ENCODE data around the gene EVX2.

EVX2 gene

DNA sequence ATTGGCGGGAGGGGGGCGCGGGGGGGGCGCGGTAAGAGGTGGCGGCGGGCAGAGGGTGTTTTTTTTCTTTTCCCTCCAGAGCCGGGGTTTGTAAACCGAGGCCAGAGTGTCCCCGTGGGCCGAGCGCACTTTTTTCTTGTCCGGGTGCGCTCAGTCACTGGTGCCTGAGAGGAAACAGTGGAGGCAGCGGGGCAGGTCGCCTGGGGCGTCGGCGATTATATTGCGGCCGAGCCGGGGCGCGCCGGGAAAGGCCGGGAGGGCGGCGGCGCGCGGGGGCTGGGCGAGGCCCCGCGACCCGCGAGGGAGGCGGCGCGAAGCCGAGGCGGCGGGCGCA is 46.0 kb upstream of the EVX2 start:
- no peak for ATAC-seq (ENCODE audit: insufficient read depth, low read depth)
- no peak overlapping the region for H2AFZ ChIP-seq (ENCODE audit: low read depth, low read length)
- peaks cover 4% of the 10 kb centered on the region; the same call in 1 of the 2 replicates for H3K4me1 ChIP-seq (ENCODE audit: insufficient read depth, low read length)
- H3K9me3 ChIP-seq (ENCODE audit: insufficient read depth, low read length, severe bottlenecking): no peaks in the 10 kb centered on the region
- H3K27ac ChIP-seq (ENCODE audit: low read length): no peak overlapping the region
- H3K4me2 ChIP-seq (ENCODE audit: insufficient read depth, low read length): no peak overlapping the region
- TF ChIP-seq EZH2 (IDR thresholded peaks at IDR 0.05; ENCODE audit: borderline replicate concordance, low read depth, low read length, severe bottlenecking): no peak
- TF ChIP-seq, protein P1, sequence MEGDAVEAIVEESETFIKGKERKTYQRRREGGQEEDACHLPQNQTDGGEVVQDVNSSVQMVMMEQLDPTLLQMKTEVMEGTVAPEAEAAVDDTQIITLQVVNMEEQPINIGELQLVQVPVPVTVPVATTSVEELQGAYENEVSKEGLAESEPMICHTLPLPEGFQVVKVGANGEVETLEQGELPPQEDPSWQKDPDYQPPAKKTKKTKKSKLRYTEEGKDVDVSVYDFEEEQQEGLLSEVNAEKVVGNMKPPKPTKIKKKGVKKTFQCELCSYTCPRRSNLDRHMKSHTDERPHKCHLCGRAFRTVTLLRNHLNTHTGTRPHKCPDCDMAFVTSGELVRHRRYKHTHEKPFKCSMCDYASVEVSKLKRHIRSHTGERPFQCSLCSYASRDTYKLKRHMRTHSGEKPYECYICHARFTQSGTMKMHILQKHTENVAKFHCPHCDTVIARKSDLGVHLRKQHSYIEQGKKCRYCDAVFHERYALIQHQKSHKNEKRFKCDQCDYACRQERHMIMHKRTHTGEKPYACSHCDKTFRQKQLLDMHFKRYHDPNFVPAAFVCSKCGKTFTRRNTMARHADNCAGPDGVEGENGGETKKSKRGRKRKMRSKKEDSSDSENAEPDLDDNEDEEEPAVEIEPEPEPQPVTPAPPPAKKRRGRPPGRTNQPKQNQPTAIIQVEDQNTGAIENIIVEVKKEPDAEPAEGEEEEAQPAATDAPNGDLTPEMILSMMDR (IDR thresholded peaks at IDR 0.05; ENCODE audit: borderline replicate concordance, extremely low read depth, low read length, poor library complexity, severe bottlenecking): no peak
- peaks cover 10% of the 10 kb centered on the region for H3K27me3 ChIP-seq (ENCODE audit: insufficient read depth, low read length, poor library complexity)
- H3K36me3 ChIP-seq (ENCODE audit: insufficient read depth, low read length): no peaks in the 10 kb centered on the region
- no peaks in the 10 kb centered on the region for H4K20me1 ChIP-seq (ENCODE audit: insufficient read depth, low read length)
- H3K4me3 ChIP-seq (ENCODE audit: low read depth in 1 of 2, low read length in 2 of 2): no peak overlapping the region
- DNase-seq: no peak
- H3K79me2 ChIP-seq (ENCODE audit: insufficient read depth, low read length): no peaks in the 10 kb centered on the region
- H3K9ac ChIP-seq (ENCODE audit: low read depth, low read length): no peak overlapping the region

DNA sequence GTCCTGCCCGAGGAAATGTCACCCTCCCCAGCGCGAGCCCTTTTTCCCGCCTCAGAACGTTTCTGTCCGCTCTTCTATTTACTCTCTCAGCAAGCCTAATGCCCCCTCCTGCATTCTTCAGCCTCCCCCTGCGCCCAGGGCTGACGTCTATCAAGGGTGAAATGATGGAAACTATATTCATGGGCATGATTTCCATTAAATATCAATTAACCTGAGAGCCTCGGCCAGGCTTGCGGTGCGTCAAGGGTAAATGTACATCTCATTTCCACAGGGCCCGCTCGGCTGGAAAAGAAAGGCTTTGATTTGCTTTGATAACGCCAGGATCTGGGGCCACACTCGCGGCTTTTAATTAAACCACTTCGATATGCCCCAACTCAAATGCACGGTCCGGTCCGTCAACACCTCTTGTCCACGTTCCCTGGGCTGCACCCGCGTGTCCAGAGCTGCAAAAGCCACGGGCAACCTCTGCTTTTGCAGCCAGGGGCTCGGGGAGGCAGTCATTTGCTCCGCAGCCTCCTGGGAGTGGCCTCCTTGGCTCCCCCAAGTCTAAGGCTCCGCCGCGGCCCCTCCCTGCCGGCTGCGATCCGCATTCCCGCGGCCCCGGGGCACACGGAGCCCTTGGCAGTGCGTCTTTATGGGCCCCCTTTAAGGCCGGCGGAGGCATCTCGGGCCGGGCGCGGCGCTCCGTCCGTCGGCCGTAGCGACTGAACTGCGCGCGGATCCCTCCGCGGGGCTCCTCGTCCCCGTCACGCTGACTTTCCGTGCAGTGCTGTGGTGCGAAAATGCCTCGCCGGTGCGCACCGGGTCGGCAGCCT is 45.4 kb upstream of the EVX2 start, which contains the start of gene HOXD8:
Gene HOXD8, plus strand, starts transcription at position 724 of the 815 bp plus-strand sequence. CDS start 662 bp downstream, outside the sequence.
- H3K79me2 ChIP-seq (ENCODE audit: insufficient read depth, low read length): no peaks in the 10 kb centered on the region
- H3K36me3 ChIP-seq (ENCODE audit: insufficient read depth, low read length): no peaks in the 10 kb centered on the region
- no peak within 1 kb of the TSS for H3K4me2 ChIP-seq (ENCODE audit: insufficient read depth, low read length)
- peaks cover 4% of the 10 kb centered on the region; the same call in 1 of the 2 replicates for H3K4me1 ChIP-seq (ENCODE audit: insufficient read depth, low read length)
- DNase-seq (no peak), ATAC-seq (ENCODE audit: insufficient read depth, low read depth) (no peak)
- H3K9ac ChIP-seq (ENCODE audit: low read depth, low read length): no peak within 1 kb of the TSS
- H2AFZ ChIP-seq (ENCODE audit: low read depth, low read length): no peak within 1 kb of the TSS
- H3K27ac ChIP-seq (ENCODE audit: low read length): no peak within 1 kb of the TSS
- H3K27me3 ChIP-seq (ENCODE audit: insufficient read depth, low read length, poor library complexity): peaks cover 10% of the 10 kb centered on the region
- H3K4me3 ChIP-seq (ENCODE audit: low read depth in 1 of 2, low read length in 2 of 2): no peak within 1 kb of the TSS
- TF ChIP-seq, protein P1 (IDR thresholded peaks at IDR 0.05; ENCODE audit: borderline replicate concordance, extremely low read depth, low read length, poor library complexity, severe bottlenecking): no peak
- no peak for TF ChIP-seq EZH2 (IDR thresholded peaks at IDR 0.05; ENCODE audit: borderline replicate concordance, low read depth, low read length, severe bottlenecking)
- H3K9me3 ChIP-seq (ENCODE audit: insufficient read depth, low read length, severe bottlenecking): no peaks in the 10 kb centered on the region
- H4K20me1 ChIP-seq (ENCODE audit: insufficient read depth, low read length): no peaks in the 10 kb centered on the region

DNA sequence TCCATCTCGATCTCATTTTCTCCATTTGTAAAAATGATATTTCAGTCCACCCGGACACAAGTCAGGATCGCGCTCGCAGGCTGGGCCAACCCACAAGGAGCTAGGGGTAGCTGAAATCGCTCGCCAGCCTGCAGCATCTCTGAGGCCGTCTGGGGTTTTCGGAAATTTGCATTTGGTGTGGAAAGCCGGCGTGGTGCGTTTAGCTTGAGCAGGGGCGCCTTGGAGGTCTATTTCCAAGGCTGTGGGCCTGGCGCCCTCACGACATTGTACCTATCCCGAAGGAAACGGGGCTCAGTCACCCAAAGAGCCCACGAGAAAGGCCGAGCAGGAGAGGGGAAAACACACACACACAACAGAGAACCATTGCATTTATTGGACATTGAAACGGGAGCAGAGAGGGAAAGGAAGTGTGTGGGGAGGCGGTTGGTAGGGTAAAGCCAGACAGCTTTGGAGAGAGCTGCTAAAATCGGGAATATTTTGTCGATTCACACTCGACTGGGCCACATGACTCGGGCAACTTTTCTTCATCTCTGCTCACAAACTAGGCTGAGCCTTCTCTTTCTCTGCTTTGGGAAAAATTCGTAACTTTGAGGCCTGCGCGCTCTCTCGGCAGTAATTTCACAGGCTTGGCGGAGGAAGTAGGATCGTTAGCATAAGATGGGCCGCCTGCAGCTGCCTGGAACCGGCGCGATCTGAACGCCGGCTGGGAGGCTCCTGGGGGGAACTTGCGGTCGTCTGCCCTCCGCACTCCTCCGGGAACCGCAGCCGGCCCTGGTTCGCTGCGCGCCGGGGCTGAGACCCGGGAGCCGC is 44.6 kb upstream of the EVX2 start:
- Histone ChIP-seq H3K36me3 (ENCODE audit: insufficient read depth, low read length) (no peaks in the 10 kb centered on the region), H3K27me3 (ENCODE audit: insufficient read depth, low read length, poor library complexity) (peaks cover 6% of the 10 kb centered on the region), H3K9ac (ENCODE audit: low read depth, low read length) (no peak overlapping the region), H4K20me1 (ENCODE audit: insufficient read depth, low read length) (no peaks in the 10 kb centered on the region), H3K79me2 (ENCODE audit: insufficient read depth, low read length) (no peaks in the 10 kb centered on the region), H3K27ac (ENCODE audit: low read length) (no peak overlapping the region), H3K4me1 (ENCODE audit: insufficient read depth, low read length) (peaks cover 4% of the 10 kb centered on the region; the same call in 1 of the 2 replicates), H2AFZ (ENCODE audit: low read depth, low read length) (no peak overlapping the region), H3K4me2 (ENCODE audit: insufficient read depth, low read length) (no peak overlapping the region), H3K4me3 (ENCODE audit: low read depth in 1 of 2, low read length in 2 of 2) (no peak overlapping the region), H3K9me3 (ENCODE audit: insufficient read depth, low read length, severe bottlenecking) (no peaks in the 10 kb centered on the region)
- ATAC-seq (ENCODE audit: insufficient read depth, low read depth) (no peak), DNase-seq (no peak)
- TF ChIP-seq EZH2 (IDR thresholded peaks at IDR 0.05; ENCODE audit: borderline replicate concordance, low read depth, low read length, severe bottlenecking): no peak
- TF ChIP-seq, protein P1 (IDR thresholded peaks at IDR 0.05; ENCODE audit: borderline replicate concordance, extremely low read depth, low read length, poor library complexity, severe bottlenecking): no peak

Measured in DND-41 (cell line).